Stimulated activated CD4-positive, alpha-beta T cell treated with anti-CD3 and anti-CD28 coated beads, Interleukin-12 subunit alpha, Interleukin-12 subunit beta, amount 100 ng/mL, for 4 hours (primary cell): ENCODE results near the gene RASD2.

Source experiments
- DNase-seq: peaks from one replicate; pipeline ENCODE4 v3.0.0-alpha.2; 2020

RASD2 gene

DNA sequence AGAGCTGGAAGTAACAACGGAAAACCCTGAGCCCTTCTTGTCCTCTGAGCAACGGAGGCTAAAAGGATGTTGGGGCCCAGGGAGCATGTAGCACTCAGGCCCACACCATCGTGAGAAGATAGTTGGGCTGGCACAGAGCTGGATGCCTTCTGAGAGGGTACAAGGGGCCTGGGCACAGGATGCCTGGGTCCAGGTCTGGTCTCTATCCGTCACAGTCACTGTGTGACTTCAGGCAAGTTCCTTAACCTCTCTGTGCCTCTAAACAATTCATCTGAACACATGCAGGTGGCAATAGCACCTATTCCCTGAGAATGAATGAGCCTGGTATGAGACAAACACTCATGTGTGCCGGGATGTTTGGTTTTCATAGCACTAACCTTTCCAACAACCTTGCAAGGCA, 47.3 kb downstream of the RASD2 start:
- no peak for DNase-seq

DNA sequence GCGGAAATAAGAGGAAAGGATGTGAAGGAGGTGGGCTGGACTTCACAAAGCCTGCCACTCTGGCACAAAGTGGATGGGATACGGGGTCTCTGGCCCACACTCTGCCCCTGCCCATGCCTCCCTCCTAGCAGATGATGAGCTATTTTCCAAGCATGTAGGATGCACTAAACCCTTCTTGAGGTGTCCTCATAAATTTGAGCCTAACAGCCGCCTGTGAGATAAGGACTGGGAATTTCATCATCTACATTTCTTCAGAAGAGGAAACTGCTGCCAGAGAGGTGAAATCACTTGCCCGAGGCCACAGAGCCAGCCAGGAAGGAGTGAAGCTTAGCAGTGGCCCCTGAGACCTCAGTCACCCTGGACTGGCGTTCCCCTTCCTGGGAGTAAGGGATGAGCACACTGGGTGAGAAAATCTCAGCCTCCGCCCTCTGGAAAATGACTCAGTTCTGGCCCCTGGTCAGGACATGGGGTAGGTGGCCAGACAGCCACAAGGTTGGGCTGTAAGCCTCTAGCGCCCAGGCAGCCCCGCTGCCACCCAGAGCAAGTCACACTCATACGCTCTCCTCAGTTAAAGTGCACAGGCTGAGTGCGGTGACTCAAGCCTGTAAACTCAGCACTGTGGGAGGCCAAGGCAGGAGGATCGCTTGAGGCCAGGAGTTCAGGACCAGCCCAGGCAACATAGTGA, 48.6 kb downstream of the RASD2 start:
- DNase-seq, result no peak

DNA sequence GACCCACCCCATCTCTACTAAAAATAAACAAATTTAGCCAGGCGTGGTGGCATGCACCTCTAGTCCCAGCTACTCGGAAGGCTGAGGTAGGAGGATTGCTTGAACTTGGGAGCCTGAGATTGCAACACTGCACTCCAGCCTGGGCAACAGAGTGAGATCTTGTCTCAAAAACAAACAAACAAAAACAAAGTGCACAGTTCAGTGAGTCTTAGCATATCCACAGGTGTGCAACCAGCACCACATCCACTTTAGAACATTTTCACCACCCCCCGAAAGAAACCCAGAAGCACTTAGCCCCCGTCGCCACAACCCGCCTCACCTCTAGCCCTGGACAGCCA, 49.1 kb downstream of the RASD2 start:
- DNase-seq, result no peak

DNA sequence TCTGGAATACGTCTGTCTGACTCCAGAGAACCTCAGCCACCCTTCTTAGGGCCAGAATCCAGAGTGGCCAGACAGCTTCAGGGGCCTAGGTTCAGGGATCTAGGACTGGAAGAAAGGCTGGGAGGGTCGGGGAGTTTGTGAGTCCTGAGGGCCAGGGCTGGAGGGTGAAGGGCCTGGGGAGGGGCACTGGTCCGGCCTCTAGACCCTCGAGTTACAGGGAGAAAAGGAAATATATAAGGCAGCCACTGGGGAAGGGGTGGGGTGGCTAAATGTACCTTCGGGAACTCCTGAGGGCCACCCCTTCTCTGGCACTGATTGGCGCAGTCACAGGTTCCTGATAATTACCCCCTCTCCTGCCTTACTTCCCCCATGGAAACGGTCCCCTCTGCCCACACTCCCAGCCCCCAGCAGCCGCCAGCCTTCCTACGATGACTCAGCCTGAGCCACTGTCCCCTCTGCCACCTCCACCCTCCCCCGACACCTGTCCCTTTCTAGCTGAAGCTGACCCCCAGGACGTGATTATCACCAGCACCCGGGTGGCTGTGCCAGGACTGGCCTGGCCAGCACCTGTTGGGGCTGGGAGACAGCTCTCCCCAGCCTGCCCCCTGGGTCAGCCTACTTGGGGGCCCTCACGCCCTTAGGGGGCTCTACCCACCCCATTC, 50.1 kb downstream of the RASD2 start:
- DNase-seq, result no peak

DNA sequence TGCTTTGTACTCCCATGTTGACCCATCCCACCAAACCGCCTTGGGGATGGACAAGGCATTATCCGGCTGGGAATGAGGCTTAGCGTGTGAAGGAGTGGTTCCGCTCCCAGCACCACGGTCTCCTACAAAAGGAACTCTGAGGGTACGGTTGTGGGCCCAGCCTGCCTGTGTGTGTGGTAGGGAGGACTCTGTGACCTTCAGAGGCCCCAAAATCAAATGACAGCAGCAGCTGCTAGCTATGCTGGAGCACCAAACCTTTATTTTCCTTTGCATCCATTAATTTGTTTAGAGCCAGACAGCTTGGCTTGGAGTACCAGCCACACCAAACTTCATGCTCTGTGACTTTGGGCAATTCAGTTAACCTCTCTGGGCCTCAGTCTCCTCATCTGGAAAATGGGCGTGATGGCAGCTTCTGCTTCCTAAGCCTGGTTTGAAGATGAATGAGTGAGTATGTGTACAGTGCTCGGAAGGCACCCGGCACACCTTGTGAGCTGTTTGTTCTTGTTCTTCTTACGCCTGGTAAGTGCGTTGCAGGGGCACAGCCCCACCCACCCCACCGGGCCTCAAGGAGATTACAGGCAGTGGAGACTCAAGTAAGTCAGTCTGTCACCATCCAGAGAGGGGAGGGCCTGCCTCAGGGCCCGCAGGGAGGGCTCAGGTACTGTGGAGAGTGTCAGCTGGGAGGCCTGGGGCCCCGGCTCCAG, 51.2 kb downstream of the RASD2 start:
- DNase-seq, result no peak

DNA sequence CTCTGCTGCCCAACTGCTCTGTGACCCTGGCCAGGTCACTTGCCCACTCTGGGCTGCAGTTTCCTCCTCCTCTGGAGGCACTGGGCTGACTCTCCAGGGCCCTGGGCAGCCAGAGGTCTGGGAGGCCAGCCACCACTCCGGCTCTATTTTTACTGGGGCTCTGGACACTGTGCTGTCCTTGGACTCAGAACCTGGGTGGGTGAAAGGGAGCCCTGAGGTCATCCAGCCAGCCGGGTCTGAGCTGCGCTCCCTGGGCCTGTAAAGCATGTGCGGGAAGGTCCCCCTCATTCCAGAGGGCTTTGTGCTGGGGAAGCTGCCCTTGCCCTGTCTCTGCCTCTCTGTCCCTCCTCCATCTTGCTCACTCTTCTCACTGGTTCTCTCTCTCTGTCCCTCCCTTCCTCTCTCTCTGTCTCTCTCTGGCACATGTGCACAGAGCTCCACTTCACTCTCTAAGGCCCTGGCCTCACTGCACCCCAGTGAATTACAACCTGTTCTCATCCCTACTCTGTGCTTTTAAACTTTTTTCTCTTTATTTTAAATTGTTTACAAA, 51.9 kb downstream of the RASD2 start:
- DNase-seq, result no peak

DNA sequence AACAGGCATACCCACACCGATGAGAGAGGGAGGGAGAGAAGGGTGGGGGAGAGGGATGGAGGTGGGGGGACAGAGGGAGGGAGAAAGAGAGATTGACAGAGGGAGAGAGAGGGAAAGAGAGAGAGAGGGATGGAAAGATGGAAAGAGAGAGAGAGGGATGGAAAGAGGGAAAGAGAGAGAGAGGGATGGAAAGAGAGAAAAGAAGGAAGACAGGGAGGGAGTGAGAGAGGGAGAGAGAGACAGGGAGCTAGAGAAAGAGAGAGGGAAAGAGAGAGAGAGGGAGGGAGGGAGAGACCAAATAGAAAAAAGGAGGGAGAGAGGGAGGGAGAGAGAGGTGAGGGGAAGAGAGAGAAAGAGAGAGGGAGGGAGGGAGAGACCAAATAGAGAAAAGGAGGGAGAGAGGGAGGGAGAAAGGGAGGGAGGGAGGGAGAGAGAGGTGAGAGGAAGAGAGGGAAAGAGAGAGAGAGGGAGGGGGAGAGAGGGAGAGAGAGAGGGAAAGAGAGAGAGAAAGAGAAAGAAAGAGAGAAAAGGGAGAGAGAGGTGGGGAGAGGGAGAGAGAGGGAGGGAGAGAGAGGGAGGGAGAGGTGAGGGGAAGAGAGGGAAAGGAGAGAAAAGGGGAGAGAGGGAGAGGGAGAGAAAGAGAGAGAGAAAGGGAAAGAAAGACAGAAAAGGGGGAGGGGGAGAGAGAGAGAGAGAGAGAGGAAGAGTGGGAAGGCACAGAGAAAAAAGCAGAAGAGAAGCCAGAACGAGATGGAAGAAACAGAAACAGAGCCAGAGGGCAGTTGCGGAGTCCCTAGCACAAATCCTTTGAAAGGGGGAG, 52.6 kb downstream of the RASD2 start:
- no peak for DNase-seq

DNA sequence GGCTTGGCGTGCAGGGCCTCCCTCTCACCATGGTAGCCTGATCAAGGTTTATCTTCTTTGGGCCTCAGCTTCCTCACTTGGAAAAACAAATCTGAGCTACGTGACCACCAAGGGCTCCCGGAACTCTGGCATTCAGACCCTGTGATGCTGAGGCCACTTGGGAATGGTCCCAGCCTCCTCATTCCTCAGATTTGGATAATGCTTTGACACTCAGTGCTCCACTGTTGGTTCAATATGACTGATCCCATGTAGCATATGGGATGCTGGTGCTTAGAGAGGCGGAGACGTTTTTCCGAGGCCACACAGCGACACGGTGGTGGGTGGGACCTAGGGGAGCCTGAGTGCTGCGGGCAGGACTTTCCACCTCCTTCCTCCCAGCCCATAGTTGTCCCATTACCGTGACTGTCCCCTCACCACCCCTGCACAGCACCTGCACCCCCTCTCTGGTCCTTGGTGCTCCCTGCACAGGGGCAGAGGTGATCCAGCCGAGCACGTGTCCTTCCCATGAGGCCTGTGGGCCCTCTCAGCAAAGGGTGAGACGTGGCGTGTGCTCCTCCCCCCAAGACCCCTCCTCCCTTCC, 53.4 kb downstream of the RASD2 start:
- DNase-seq, result no peak

DNA sequence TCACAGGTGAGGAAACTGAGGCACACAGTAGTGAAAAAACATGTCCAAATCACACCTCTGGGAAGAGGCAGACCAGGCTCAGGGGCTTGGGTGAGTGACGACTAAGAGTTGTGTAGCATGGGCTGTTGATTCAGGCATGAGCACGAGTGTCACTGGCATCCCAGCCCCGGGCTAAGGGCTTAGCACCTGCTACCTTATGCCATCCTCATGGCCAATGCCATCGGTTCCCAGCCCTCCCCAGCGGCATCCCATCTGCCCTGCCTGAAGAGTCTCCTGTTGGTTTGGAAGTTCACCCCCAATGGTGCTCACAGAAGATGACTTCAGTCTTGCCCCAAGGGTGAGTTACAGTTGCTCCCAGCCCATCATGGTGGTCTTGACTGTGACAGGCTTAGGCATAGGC, 54.1 kb downstream of the RASD2 start:
- no peak for DNase-seq

DNA sequence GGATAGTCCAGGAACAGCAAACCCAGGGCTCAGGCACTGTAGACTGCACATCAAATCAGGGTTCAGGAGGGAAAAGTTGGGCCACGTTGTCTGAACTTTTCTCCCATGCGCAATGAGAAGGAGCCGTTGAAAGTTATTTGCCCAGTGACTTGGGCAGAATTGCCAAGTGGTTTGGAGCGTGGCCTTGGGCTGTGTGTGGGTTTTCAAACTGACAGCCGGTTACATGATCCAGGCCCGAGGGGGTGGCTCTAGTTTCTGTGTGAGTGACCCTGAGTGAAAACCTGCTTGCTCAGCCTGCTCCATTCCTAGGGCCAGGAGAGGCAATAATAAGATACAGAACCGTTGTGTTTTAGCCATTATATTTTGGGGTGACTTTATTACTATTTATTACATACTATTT, 56.2 kb downstream of the RASD2 start:
- no peak for DNase-seq

DNA sequence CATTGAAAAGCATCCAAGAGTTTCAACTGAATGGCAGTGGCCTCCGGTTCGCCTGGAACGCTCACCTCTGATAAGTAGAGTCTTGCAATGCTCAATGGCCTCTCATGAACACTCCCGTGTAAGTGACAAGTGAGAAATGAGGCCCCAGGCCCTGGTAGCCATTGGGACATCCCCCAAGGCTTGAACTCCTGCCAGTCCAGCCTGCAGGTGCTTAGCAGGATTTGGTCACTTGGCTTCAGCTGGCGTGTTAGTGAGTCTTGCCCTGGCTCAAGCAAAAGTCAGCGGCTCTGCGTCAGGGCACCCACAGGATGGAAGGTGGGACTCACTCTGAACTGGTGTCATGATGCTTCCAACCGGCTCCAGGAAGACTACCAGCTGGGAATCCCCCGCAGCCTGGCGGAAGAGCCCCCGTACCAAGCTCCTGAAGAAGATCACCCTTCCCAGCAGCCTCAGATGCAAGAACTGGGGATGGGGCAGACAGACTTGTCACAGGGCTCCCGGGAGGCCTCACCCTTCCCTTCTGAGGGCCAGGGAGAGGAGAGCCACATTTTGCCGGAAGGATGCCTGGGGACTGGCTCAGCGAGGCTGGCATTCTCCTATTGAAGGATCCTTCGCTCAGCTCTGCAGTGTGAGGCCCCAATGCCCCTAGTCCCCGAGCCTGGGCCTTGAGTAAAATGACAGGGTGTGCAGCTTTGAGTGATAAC, 57.2 kb downstream of the RASD2 start:
- DNase-seq, result no peak

DNA sequence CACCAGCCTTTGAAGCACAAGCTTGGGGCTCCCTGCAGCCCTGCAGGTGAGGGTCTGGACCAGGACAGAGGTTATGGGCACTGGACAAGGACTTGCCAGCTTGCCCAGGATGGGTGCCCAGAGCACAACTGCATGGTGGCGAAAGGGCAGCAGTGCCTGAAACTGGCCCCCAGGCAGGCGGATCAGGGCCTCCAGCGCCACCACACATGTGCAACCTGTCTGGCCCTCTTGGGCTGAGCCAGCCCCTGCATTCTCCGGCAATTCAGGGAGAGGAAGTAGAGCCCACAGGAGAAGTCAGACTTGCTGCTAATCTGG, 57.7 kb downstream of the RASD2 start:
- no peak for DNase-seq

DNA sequence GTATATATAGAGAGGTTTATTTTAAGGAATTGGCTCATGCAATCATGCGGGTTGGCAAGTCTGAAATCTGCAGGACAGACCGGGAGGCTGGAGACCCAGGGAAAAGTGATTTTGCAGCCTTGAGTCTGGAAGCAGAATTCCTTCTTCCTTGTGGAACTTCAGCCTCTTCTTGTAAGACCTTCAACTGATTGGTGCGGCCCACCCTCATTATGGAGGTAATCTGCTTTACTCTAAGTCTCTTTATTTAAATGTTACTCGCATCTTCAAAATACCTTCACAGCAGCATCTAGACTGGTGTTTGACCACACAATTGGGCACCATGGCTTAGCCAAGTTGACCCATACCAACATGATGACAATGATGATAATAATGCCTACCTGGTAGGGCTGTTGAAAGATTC, 58.7 kb downstream of the RASD2 start:
- DNase-seq, result no peak

DNA sequence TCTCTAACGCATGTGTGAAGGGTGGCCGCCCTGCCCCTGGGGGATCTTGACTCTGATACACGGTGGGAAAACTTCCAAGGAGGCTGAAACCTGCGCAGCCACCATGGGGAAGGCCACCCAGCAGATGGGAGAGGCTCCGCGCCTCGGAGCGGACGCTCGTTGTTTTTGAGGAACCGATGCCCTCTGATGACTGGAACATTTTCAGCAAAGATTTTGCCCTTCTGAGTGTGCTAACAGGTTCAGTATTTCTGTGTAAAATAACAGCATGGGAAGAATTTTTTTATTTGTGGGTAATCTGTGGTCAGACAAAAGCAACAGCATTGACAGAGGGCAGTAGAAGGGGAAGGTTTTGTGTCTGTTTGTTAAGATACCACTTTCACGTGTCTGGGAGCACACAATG, 59.8 kb downstream of the RASD2 start:
- DNase-seq, result no peak

DNA sequence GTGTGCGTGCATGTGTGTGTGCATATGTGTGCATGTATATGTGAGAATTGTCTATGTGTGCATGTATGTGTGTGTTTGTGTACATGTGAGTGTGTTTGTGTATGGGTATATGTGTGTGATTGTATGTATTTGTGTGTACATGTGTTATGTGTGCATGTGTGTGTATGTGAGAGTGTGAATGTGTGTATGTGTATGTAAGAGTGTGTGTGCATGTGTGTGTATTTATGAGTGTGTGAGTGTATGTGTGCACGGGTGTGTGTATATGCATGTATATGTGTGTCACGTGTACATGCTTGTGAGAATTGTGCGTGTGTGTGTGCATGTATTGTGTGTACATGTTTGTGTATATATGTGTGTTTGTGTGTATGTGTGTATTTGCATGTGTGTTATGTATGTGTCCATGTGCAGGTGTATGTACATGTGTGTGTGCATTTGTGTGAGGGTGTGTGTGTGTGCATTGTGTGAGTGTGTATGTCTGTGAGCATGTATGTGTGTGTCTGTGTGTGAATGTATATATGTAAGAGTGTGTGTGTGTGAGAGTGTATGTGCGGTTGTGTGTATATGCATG, 60.5 kb downstream of the RASD2 start:
- DNase-seq, result no peak

DNA sequence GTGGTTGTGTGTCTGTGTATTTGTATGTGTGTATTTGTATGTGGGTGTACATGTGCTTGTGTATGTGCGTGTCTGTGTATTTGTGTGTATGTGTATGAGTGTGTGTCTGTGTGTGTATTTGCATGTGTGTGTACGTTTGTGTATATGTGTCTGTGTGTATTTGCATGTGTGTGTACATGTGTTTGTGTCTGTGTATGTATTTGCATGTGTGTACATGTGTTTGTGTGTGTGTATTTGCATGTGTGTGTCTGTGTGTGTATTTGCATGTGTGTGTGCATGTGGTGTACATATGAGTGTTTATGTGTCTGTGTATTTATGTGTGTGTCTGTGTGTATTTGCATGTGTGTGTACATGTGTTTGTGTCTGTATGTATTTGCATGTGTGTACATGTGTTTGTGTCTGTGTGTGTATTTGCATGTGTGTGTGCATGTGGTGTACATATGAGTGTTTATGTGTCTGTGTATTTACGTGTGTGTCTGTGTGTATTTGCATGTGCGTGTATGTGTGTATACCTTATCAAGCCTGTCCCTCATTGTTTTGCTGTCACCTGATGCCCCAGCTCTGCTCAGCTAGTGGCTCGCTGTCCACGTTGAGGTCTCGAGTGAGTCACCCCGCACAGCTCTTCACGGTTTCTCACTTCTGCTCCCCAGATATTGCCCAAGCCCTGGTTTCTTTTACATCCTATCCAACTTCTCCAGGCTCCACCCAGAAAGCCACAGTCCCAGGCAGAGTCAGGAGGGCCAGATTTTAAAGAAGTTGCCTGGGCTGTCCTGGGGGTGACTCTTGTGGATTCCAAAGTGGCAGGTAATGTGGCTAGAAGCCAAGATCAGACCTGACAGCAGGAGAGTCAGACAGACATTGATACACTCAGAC, 61.3 kb downstream of the RASD2 start:
- no peak for DNase-seq
